ENCODE measurements around the gene DYTN. TPM values are rescaled to one million over a fixed set of nuclear protein-coding genes. Genes with fewer than 3 reads are reported as not detected.
"Not testable (repeated sequence)": the region's sequence is repeated elsewhere in the genome, so short reads cannot be mapped to it uniquely, and the experiment has no call there.

Gene DYTN
- polyA plus RNA-seq, 3 donors: not detected

- Histone ChIP-seq H3K79me2 (ENCODE audit: insufficient read depth, low read length) (no peaks in the 10 kb centered on the region), H3K36me3 (replicated peaks in 1 of 2; ENCODE audit: control insufficient read depth in 1 of 2, insufficient read depth in 2 of 2, low read length in 2 of 2) (no peaks in the 10 kb centered on the region), H3K4me1 (ENCODE audit: control insufficient read depth in 1 of 2, insufficient read depth in 2 of 2, low read length in 2 of 2) (no peaks in the 10 kb centered on the region), H3K27ac (ENCODE audit: low read depth in 1 of 2, low read length in 2 of 2) (no peak overlapping the region), H3K9me3 (replicated peaks in 1 of 2; ENCODE audit: control insufficient read depth in 1 of 2, insufficient read depth in 1 of 2, low read length in 2 of 2) (no peaks in the 10 kb centered on the region), H4K20me1 (ENCODE audit: insufficient read depth, low read length) (no peaks in the 10 kb centered on the region), H3K9ac (ENCODE audit: insufficient read depth, low read length, poor library complexity, severe bottlenecking) (no peak overlapping the region), H3K4me3 (replicated peaks in 1 of 3; ENCODE audit: low read depth in 2 of 3, low read length in 3 of 3) (no peak overlapping the region), H3K4me2 (replicated peaks; ENCODE audit: extremely low read depth, low read length, poor library complexity, severe bottlenecking) (no peak overlapping the region), H2AFZ (ENCODE audit: insufficient read depth, low read depth, low read length, poor library complexity, severe bottlenecking) (no peak overlapping the region), H3K27me3 (ENCODE audit: control insufficient read depth in 2 of 2, insufficient read depth in 2 of 2, low read length in 2 of 2) (no peaks in the 10 kb centered on the region)
- no peak for DNase-seq
- Mint-ChIP-seq H3K27me3 (ENCODE audit: low read depth in 3 of 3) (peaks cover 0 to 3% (median 2%) of the 10 kb centered on the region in 3 donors), H3K36me3 (no peaks in the 10 kb centered on the region), H3K4me1 (no peaks in the 10 kb centered on the region), H3K27ac (peak overlapping the region in 1 of 7 donors; percentile 11), H3K4me3 (no peak overlapping the region), H3K9me3 (peaks cover 0 to 3% (median 0%) of the 10 kb centered on the region in 7 donors)
- intact Hi-C loops (cut with micrococcal nuclease): no loop called here
- WGBS (ENCODE audit: insufficient coverage): no CpG with 5 or more reads among the region's 4 CpGs
- no peak for TF ChIP-seq CTCF (IDR thresholded peaks at IDR 0.05)
These were observed 3.2 kb upstream of the DYTN start for GRCh38 chr2:206721256-206721920.

- Mint-ChIP-seq H3K9me3 (peaks cover 0 to 3% (median 0%) of the 10 kb centered on the region in 7 donors), H3K36me3 (no peaks in the 10 kb centered on the region), H3K27ac (no peak overlapping the region), H3K4me1 (peaks cover 14% of the 10 kb centered on the region), H3K27me3 (ENCODE audit: low read depth in 3 of 3) (peaks cover 0 to 2% (median 0%) of the 10 kb centered on the region in 3 donors), H3K4me3 (no peak overlapping the region)
- Histone ChIP-seq H3K4me3 (replicated peaks in 1 of 3; ENCODE audit: low read depth in 2 of 3, low read length in 3 of 3) (no peak overlapping the region), H3K27ac (ENCODE audit: low read depth in 1 of 2, low read length in 2 of 2) (no peak overlapping the region), H3K27me3 (ENCODE audit: control insufficient read depth in 2 of 2, insufficient read depth in 2 of 2, low read length in 2 of 2) (no peaks in the 10 kb centered on the region), H3K4me2 (replicated peaks; ENCODE audit: extremely low read depth, low read length, poor library complexity, severe bottlenecking) (no peak overlapping the region), H4K20me1 (ENCODE audit: insufficient read depth, low read length) (no peaks in the 10 kb centered on the region), H3K9me3 (replicated peaks in 1 of 2; ENCODE audit: control insufficient read depth in 1 of 2, insufficient read depth in 1 of 2, low read length in 2 of 2) (no peaks in the 10 kb centered on the region), H2AFZ (ENCODE audit: insufficient read depth, low read depth, low read length, poor library complexity, severe bottlenecking) (no peak overlapping the region), H3K9ac (ENCODE audit: insufficient read depth, low read length, poor library complexity, severe bottlenecking) (no peak overlapping the region), H3K79me2 (ENCODE audit: insufficient read depth, low read length) (no peaks in the 10 kb centered on the region), H3K4me1 (ENCODE audit: control insufficient read depth in 1 of 2, insufficient read depth in 2 of 2, low read length in 2 of 2) (peaks cover 0 to 7% of the 10 kb centered on the region in 2 donors), H3K36me3 (replicated peaks in 1 of 2; ENCODE audit: control insufficient read depth in 1 of 2, insufficient read depth in 2 of 2, low read length in 2 of 2) (no peaks in the 10 kb centered on the region)
- TF ChIP-seq CTCF (IDR thresholded peaks at IDR 0.05): no peak
- intact Hi-C loops (cut with micrococcal nuclease): no loop called here
- WGBS (ENCODE audit: insufficient coverage): 100% methylated on average over 2 of the region's 3 CpGs
- DNase-seq: no peak
These were observed 1.6 kb downstream of the DYTN start for GRCh38 chr2:206716623-206717022.

GRCh38 chr2:206715183-206715582 is 3.0 kb downstream of the DYTN start:
- H2AFZ ChIP-seq (ENCODE audit: insufficient read depth, low read depth, low read length, poor library complexity, severe bottlenecking); H3K36me3 ChIP-seq (replicated peaks in 1 of 2; ENCODE audit: control insufficient read depth in 1 of 2, insufficient read depth in 2 of 2, low read length in 2 of 2); H3K27me3 Mint-ChIP-seq (ENCODE audit: low read depth in 3 of 3); H3K9me3 ChIP-seq (replicated peaks in 1 of 2; ENCODE audit: control insufficient read depth in 1 of 2, insufficient read depth in 1 of 2, low read length in 2 of 2); H3K4me1 ChIP-seq (ENCODE audit: control insufficient read depth in 1 of 2, insufficient read depth in 2 of 2, low read length in 2 of 2); H3K4me3 Mint-ChIP-seq; DNase-seq; H3K4me3 ChIP-seq (replicated peaks in 1 of 3; ENCODE audit: low read depth in 2 of 3, low read length in 3 of 3); H3K9me3 Mint-ChIP-seq; H3K4me2 ChIP-seq (replicated peaks; ENCODE audit: extremely low read depth, low read length, poor library complexity, severe bottlenecking); H3K27ac ChIP-seq (ENCODE audit: low read depth in 1 of 2, low read length in 2 of 2); H3K36me3 Mint-ChIP-seq; H3K9ac ChIP-seq (ENCODE audit: insufficient read depth, low read length, poor library complexity, severe bottlenecking); H3K27me3 ChIP-seq (ENCODE audit: control insufficient read depth in 2 of 2, insufficient read depth in 2 of 2, low read length in 2 of 2); H4K20me1 ChIP-seq (ENCODE audit: insufficient read depth, low read length); intact Hi-C loops (cut with micrococcal nuclease); H3K79me2 ChIP-seq (ENCODE audit: insufficient read depth, low read length): not testable (repeated sequence)
- H3K4me1 Mint-ChIP-seq: peaks cover 14% of the 10 kb centered on the region
- peak overlapping the region in 1 of 7 donors; percentile 31 for H3K27ac Mint-ChIP-seq
- WGBS (ENCODE audit: insufficient coverage): 100% methylated on average over 2 of the region's 4 CpGs
